WTC11 (cell line): ENCODE results near the gene GLCCI1. TPM values are rescaled to one million over a fixed set of nuclear protein-coding genes. Genes with fewer than 3 reads are reported as not detected.

Source experiments
- ATAC-seq: fragments of 200-7000 bp; cut with Tn5 transposase; 2 replicates; pipeline ENCODE4 v1.10.0; 2021; ENCODE audit warnings: mild to moderate bottlenecking, moderate library complexity
- CTCF ChIA-PET: fragments of 300-600 bp; sonication (Branson Sonifier 250); formaldehyde crosslinking; loops from one replicate; lab custom pipeline; 2021; ENCODE audit warnings: antibody characterized with exemption; lab: Charles Lee
- POLR2A ChIA-PET: fragments of 350-600 bp; sonication (Branson Sonifier 250); formaldehyde crosslinking; loops from one replicate; lab custom pipeline; 2021; ENCODE audit warnings: antibody characterized with exemption; lab: Charles Lee
- DNase-seq: peaks from one replicate; pipeline ENCODE4 v3.0.0; 2021; ENCODE audit warnings: low spot score
- H3K27ac Mint-ChIP-seq: 2 replicates; pipeline ENCODE4 v1.8.0; 2021; ENCODE audit warnings: mixed read lengths
- H3K27me3 Mint-ChIP-seq: 2 replicates; pipeline ENCODE4 v1.8.0; 2021; ENCODE audit warnings: low read depth, mild to moderate bottlenecking, moderate library complexity, mixed read lengths
- H3K36me3 Mint-ChIP-seq: 2 replicates; pipeline ENCODE4 v1.8.0; 2021; ENCODE audit warnings: mixed read lengths
- H3K4me1 Mint-ChIP-seq: 2 replicates; pipeline ENCODE4 v1.8.0; 2022; ENCODE audit warnings: mixed read lengths
- H3K4me3 Mint-ChIP-seq: 2 replicates; pipeline ENCODE4 v1.8.0; 2021; ENCODE audit warnings: mild to moderate bottlenecking, moderate library complexity, mixed read lengths
- H3K9me3 Mint-ChIP-seq: 2 replicates; pipeline ENCODE4 v1.8.0; 2021; ENCODE audit warnings: mixed read lengths
- ARID4B ChIP-seq: sonication (generic); formaldehyde crosslinking; IDR thresholded peaks from 2 replicates; pipeline ENCODE4 v1.8.0; 2023; ENCODE audit warnings: missing genetic modification reagents, mild to moderate bottlenecking, borderline replicate concordance
- CDX4 ChIP-seq: fragments of 250-450 bp; sonication (Bioruptor Pico); IDR thresholded peaks from 2 replicates; pipeline ENCODE4 v1.9.0; 2021; ENCODE audit warnings: moderate library complexity, mild to moderate bottlenecking, inconsistent platforms, borderline replicate concordance
- CTCF ChIP-seq: fragments of 200-600 bp; IDR thresholded peaks from 2 replicates; pipeline ENCODE4 v1.8.0; 2022; ENCODE audit warnings: antibody characterized with exemption
- ETV6 ChIP-seq: sonication (generic); formaldehyde crosslinking; IDR thresholded peaks from 2 replicates; pipeline ENCODE4 v1.8.1; 2022; ENCODE audit warnings: mild to moderate bottlenecking, missing genetic modification reagents
- IRF1 ChIP-seq: sonication (generic); formaldehyde crosslinking; IDR thresholded peaks from 2 replicates; pipeline ENCODE4 v1.8.0; 2023; ENCODE audit warnings: missing genetic modification reagents
- JAZF1 ChIP-seq: fragments of 250-450 bp; sonication (Bioruptor Pico); IDR thresholded peaks from 2 replicates; pipeline ENCODE4 v1.9.0; 2021; ENCODE audit warnings: moderate library complexity, mild to moderate bottlenecking, inconsistent platforms
- MYBL2 ChIP-seq: sonication (generic); formaldehyde crosslinking; IDR thresholded peaks from 2 replicates; pipeline ENCODE4 v1.8.1; 2023; ENCODE audit warnings: mild to moderate bottlenecking, moderate library complexity, missing genetic modification reagents
- OVOL2 ChIP-seq: fragments of 250-450 bp; sonication (Bioruptor Pico); IDR thresholded peaks from 2 replicates; pipeline ENCODE4 v1.9.0; 2021; ENCODE audit warnings: mild to moderate bottlenecking, borderline replicate concordance
- TCF7 ChIP-seq: sonication (generic); formaldehyde crosslinking; IDR thresholded peaks from 2 replicates; pipeline ENCODE4 v1.8.0; 2022; ENCODE audit warnings: mild to moderate bottlenecking, low read depth, missing genetic modification reagents, moderate library complexity
- ZMAT4 ChIP-seq: fragments of 250-450 bp; sonication (Bioruptor Pico); IDR thresholded peaks from 2 replicates; pipeline ENCODE4 v1.9.0; 2021; ENCODE audit warnings: mild to moderate bottlenecking
- ZNF121 ChIP-seq: sonication (generic); formaldehyde crosslinking; IDR thresholded peaks from 2 replicates; pipeline ENCODE4 v1.8.0; 2023; ENCODE audit warnings: missing genetic modification reagents
- total RNA-seq: library from RNA; stranded (reverse); gene quantifications from 3 replicates; pipeline ENCODE4 v1.2.3, GENCODE V29; 2021

The GLCCI1 gene
- total RNA-seq, 1 experiment from 2014 or later = 23.8 TPM

DNA sequence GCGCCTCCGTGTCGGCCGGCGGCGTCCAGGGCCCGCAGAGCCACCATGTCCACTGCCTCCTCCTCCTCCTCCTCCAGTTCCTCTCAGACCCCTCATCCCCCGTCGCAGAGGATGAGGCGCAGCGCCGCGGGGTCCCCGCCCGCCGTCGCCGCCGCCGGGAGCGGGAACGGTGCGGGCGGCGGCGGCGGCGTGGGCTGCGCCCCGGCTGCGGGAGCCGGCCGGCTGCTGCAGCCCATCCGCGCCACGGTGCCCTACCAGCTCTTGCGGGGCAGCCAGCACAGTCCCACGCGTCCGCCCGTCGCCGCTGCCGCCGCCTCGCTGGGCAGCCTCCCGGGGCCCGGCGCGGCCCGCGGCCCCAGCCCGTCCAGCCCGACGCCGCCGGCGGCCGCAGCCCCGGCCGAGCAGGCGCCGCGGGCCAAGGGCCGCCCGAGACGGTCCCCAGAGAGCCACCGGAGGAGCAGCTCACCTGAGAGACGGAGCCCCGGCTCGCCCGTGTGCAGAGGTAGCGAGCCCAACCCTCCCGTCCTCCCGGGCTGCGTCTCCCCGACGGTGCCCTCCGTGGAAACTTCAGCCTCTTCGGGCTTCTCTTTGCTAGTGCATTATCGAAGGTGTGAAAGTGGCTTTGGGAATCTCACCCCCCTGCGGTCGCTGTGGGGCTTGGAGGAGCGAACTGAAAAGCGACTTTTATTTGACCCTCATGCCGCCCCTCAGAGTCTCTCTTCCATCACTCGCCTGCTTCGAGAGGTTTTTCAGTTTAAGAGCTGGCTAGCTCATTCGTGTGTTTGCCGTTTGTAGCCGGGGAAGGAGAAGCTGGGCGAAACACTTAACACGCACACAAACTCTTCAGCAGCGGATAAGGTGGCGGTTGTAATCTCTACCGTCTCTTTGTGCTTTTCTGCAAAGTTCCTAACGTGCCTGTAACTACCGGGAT is 975 bp downstream of the GLCCI1 start:
- CTCF ChIA-PET = interaction anchor here (1.5 kb wide), 1 partner anchor 9 kb away, joined by 6 read pairs; no protein-coding TSS in a partner anchor
- POLR2A ChIA-PET = interaction anchor here (0.6 kb wide), 1 partner anchor 221 kb away, joined by 3 read pairs; no protein-coding TSS in a partner anchor
- Mint-ChIP-seq H3K4me3 (peak overlapping the region; percentile 47), H3K27ac (no peak overlapping the region), H3K36me3 (no peaks in the 10 kb centered on the region)
- peak; percentile 2 for ATAC-seq
- TF ChIP-seq JAZF1 (CRISPR knock-in tag) (no peak), ETV6 (CRISPR knock-in tag) (0 out of 2 replicates have a peak, but pooled peaks have one; percentile 18)
- TF ChIP-seq, all 79 proteins: peak for 1
- Mint-ChIP-seq H3K27me3 (no peaks in the 10 kb centered on the region), H3K4me1 (peaks cover 16% of the 10 kb centered on the region), H3K9me3 (no peaks in the 10 kb centered on the region)
- peak; percentile 40 for DNase-seq

GRCh38 chr7:7970237-7970530 is 1.6 kb downstream of the GLCCI1 start:
- no peaks in the 10 kb centered on the region for H3K36me3 Mint-ChIP-seq
- no peaks in the 10 kb centered on the region for H3K27me3 Mint-ChIP-seq
- H3K4me3 Mint-ChIP-seq = no peak overlapping the region
- no peak overlapping the region for H3K27ac Mint-ChIP-seq
- POLR2A ChIA-PET = no interaction called here
- CTCF ChIA-PET = interaction anchor here (0.8 to 1.5 kb wide), 3 partner anchors 9 to 261 kb away, joined by 3 to 7 read pairs (median 6); no protein-coding TSS in a partner anchor
- no peak for ATAC-seq
- no peaks in the 10 kb centered on the region for H3K9me3 Mint-ChIP-seq
- TF ChIP-seq TCF7 (CRISPR knock-in tag) (no peak), ZMAT4 (CRISPR knock-in tag) (no peak)
- TF ChIP-seq, all 79 proteins: peak for 0
- DNase-seq = no peak
- peaks cover 19% of the 10 kb centered on the region for H3K4me1 Mint-ChIP-seq

DNA sequence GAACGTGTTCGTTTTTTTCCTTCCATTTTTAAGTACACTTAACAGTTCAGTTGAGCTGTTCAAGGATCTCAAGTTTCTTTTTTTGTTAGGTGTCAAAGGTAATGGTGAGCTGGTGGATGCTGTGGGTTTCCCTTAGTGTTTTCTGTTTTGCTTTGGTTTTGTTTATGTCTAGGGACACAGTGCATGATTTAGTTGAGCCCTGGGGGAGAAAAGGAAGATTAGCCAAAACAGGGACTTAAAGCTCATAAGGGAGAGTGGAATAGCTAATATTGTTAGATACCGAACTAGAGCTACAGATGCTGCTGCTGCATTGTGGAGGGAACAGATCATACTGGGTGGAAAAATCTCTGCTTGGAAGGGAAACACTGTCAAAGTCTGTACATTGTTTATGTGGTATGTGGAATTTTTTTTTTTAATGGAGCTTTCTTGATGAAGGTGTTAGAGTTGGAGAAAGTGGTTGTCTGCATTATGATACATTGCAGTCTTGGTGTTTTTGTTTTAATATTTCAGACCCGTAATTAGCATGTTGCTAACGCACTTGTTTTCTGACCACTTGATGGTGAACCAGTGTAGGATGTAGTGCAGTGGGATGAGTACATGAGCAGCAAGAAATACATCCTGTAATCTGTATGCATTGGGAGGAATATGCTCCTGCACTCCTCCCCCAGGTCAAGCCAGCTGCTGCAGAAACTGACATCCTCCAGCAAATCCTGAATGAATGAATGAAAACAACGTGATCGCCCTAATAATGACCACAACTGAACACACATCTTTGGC is 2.1 kb downstream of the GLCCI1 start:
- POLR2A ChIA-PET = no interaction called here

More for the DNA sequence above, 2.1 kb downstream of the GLCCI1 start:
- ATAC-seq = no peak
- CTCF ChIA-PET = interaction anchor here (0.8 to 1.5 kb wide), 3 partner anchors 8 to 262 kb away, joined by 3 to 7 read pairs (median 6); no protein-coding TSS in a partner anchor
- H3K27ac Mint-ChIP-seq = no peak overlapping the region
- no peaks in the 10 kb centered on the region for H3K27me3 Mint-ChIP-seq
- DNase-seq = no peak
- TF ChIP-seq ARID4B (CRISPR knock-in tag) = no peak
- TF ChIP-seq CTCF = no peak
- TF ChIP-seq CDX4 (CRISPR knock-in tag) = no peak
- no peak for TF ChIP-seq MYBL2
- no peak for TF ChIP-seq OVOL2 (CRISPR knock-in tag)
- no peak for TF ChIP-seq IRF1 (CRISPR knock-in tag)
- TF ChIP-seq ZNF121 (CRISPR knock-in tag) = no peak
- peaks cover 22% of the 10 kb centered on the region for H3K4me1 Mint-ChIP-seq
- no peaks in the 10 kb centered on the region for H3K36me3 Mint-ChIP-seq
- H3K4me3 Mint-ChIP-seq = no peak overlapping the region
- H3K9me3 Mint-ChIP-seq = no peaks in the 10 kb centered on the region
